Prostate gland (tissue), 2 donors: ENCODE results near the gene ARAP2. TPM values are rescaled to one million over a fixed set of nuclear protein-coding genes. Genes with fewer than 3 reads are reported as not detected.

Experiments used
- DNase-seq: peaks from one replicate; pipeline ENCODE4 v3.0.0-alpha.2; 2019; ENCODE audit warnings: low spot score
- H3K27ac ChIP-seq, 2 donors: fragments of 200-600 bp; sonication (generic); 2 replicates each; pipeline ENCODE4 v1.5.1; 2017 to 2019
- H3K27me3 ChIP-seq: fragments of 200-600 bp; sonication (generic); replicated peaks from 2 replicates; pipeline ENCODE4 v1.5.1; 2019; ENCODE audit not compliant: insufficient read depth
- H3K36me3 ChIP-seq, 2 donors: fragments of 200-600 bp; sonication (generic); 1 replicate in 1 of 2; 2 replicates in 1 of 2; pipeline versions ENCODE4 v1.5.1 to v1.8.1; 2017 to 2019
- H3K4me1 ChIP-seq: fragments of 200-600 bp; sonication (generic); replicated peaks from 2 replicates; pipeline ENCODE4 v1.5.1; 2019
- H3K4me3 ChIP-seq, 2 donors: fragments of 200-600 bp; sonication (generic); 2 replicates each; pipeline ENCODE4 v1.5.1; 2017 to 2019
- H3K9me3 ChIP-seq: fragments of 200-600 bp; sonication (generic); 2 replicates; pipeline ENCODE4 v1.5.1; 2017
- CTCF ChIP-seq, 4 experiments: fragments of 200-600 bp in 2 of 4; fragments of 450-650 bp in 2 of 4; sonication (generic) in 2 of 4; IDR thresholded peaks; 1 replicate in 3 of 4; 2 replicates in 1 of 4; pipeline ENCODE4 v1.5.1; 2016 to 2019; ENCODE audit warnings: antibody characterized with exemption in 4 of 4, mild to moderate bottlenecking in 2 of 4, moderate library complexity in 2 of 4
- POLR2A ChIP-seq: fragments of 450-650 bp; IDR thresholded peaks from one replicate; pipeline ENCODE4 v1.6.1; 2016; ENCODE audit warnings: antibody characterized with exemption, mild to moderate bottlenecking
- POLR2AphosphoS5 ChIP-seq: sonication (generic); formaldehyde crosslinking; IDR thresholded peaks from one replicate; pipeline ENCODE4 v1.6.1; 2017; ENCODE audit warnings: antibody characterized with exemption
- WGBS: methylation state at CpG from one replicate; pipeline ENCODE4 v1.1.5; 2018; 5-methylcytosine and 5-hydroxymethylcytosine counted together
- intact Hi-C: fragments of 100-400 bp; cut with DNase I; formaldehyde crosslinking; loops from one replicate; pipeline ENCODE4 v1.14.2; 2022
- total RNA-seq, 2 donors: library from RNA; depleted of rRNA; stranded (reverse); fragments of >200 nt; gene quantifications; one replicate each; pipeline ENCODE4 v1.1.0, GENCODE V29; 2016

The ARAP2 gene
- total RNA-seq, 2 donors from 2014 or later = 10.3 to 97.8 TPM

- intact Hi-C loops = no loop called here
- 86% methylated on average over 1 of the region's 1 CpG for WGBS
- no peaks in the 10 kb centered on the region for H3K9me3 ChIP-seq
- DNase-seq = no peak
- H3K27ac ChIP-seq = no peak overlapping the region
- TF ChIP-seq POLR2AphosphoS5 = no peak
- TF ChIP-seq POLR2A = no peak
- TF ChIP-seq CTCF (IDR thresholded peaks at IDR 0.05) = no peak
- no peaks in the 10 kb centered on the region for H3K27me3 ChIP-seq
- no peaks in the 10 kb centered on the region for H3K36me3 ChIP-seq
- no peak overlapping the region for H3K4me3 ChIP-seq
- no peaks in the 10 kb centered on the region for H3K4me1 ChIP-seq
These were observed 178.9 kb downstream of the ARAP2 start for GRCh38 chr4:36065274-36065871.

DNA sequence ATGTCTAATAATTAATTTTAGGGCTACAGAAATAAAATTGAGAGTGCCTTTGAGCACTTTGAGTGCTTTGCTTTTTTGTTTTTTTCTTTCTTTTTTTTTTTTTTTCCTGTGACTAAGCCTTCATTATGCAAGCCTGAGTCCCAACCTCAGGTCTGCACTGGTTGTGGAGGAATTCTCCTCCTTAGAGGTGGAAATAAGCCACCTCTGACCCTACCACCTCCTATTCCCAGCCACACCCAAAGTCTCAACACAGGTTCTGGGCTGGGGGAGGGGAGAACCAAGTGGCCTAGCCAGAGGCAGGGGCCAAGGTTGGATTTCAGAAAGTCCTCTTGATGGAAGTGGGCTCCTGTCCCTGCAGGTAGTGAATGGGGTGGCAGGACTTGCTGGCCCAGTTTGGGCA, 180.2 kb downstream of the ARAP2 start:
- H3K4me3 ChIP-seq = no peak overlapping the region

DNA sequence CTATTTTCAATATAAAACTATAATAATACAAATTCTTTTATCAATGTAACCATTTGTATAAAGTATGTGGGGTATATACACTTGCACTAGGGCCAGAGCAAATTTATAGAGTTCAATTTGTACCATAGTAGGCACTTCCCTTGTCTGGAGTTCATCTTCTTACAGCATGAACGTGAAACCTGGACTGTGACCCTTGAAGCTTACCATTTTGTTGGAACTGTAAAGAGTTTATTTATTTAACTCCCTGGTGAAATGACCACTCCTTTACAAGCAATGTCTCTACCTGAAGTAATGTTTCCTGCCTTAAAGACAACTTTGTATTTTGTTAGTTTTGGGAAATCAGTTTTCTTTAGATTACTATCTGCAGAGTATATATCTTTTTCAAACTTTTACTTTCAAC, 188.2 kb downstream of the ARAP2 start:
- intact Hi-C loops = no loop called here
- Histone ChIP-seq H3K36me3 (no peaks in the 10 kb centered on the region), H3K9me3 (no peaks in the 10 kb centered on the region), H3K4me3 (no peak overlapping the region), H3K27ac (no peak overlapping the region), H3K4me1 (no peaks in the 10 kb centered on the region), H3K27me3 (no peaks in the 10 kb centered on the region)
- DNase-seq = no peak
- TF ChIP-seq POLR2AphosphoS5 = no peak
- no peak for TF ChIP-seq CTCF (IDR thresholded peaks at IDR 0.05)
- no peak for TF ChIP-seq POLR2A
- WGBS = 52% methylated on average over 1 of the region's 1 CpG

More for the DNA sequence above, 180.2 kb downstream of the ARAP2 start:
- intact Hi-C loops = no loop called here
- no peak for DNase-seq
- no peaks in the 10 kb centered on the region for H3K36me3 ChIP-seq
- no peaks in the 10 kb centered on the region for H3K27me3 ChIP-seq
- TF ChIP-seq CTCF (IDR thresholded peaks at IDR 0.05) (no peak), POLR2A (no peak), POLR2AphosphoS5 (no peak)
- no peak overlapping the region for H3K27ac ChIP-seq
- H3K9me3 ChIP-seq = no peaks in the 10 kb centered on the region
- H3K4me1 ChIP-seq = no peaks in the 10 kb centered on the region

DNA sequence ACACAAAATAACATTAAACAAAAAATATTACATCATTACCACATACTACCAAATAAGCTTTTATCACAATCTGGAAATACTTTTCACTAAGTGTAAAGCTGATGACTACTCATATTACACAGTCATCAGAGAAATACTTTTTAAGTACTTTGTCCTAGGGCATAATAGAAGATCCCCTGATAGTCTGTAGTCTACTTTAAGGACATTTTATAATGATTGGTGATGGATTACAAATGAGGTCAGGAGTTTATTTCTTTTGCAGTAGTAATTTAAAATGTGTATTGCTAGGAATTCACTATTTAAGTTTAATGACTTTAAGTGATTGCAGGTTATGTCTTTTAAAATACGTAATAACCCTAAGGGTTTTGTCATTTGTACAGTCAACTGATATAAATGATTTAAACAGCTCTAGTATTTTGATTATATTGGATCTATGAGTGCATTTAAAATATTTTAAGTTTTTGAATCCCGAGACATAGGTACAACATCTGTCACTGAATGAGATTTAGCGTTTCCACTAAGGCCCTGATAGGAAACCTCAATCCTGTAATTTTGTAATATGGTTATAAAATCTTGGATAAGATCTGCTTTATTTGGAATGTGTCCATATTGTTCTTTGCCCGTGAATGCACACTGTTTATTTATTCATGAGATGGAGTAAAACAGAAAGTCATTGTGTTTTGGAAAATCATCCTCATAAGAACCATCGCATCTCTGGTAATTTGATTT, 189.5 kb downstream of the ARAP2 start:
- Histone ChIP-seq H3K9me3 (no peaks in the 10 kb centered on the region), H3K4me1 (no peaks in the 10 kb centered on the region)
- WGBS = 21% methylated on average over 5 of the region's 5 CpGs

More for the DNA sequence above, 189.5 kb downstream of the ARAP2 start:
- no peak overlapping the region for H3K27ac ChIP-seq
- no peaks in the 10 kb centered on the region for H3K36me3 ChIP-seq
- intact Hi-C loops = no loop called here
- no peak overlapping the region for H3K4me3 ChIP-seq
- TF ChIP-seq POLR2A (no peak), CTCF (IDR thresholded peaks at IDR 0.05) (no peak), POLR2AphosphoS5 (no peak)
- H3K27me3 ChIP-seq = no peaks in the 10 kb centered on the region
- no peak for DNase-seq
